ENCODE data around the gene PARN. TPM values are rescaled to one million over a fixed set of nuclear protein-coding genes. Genes with fewer than 3 reads are reported as not detected.
"Not testable (repeated sequence)": the region's sequence is repeated elsewhere in the genome, so short reads cannot be mapped to it uniquely, and the experiment has no call there.

Gene PARN
- total RNA-seq, 1 experiment from 2014 or later: 30.7 TPM

DNA sequence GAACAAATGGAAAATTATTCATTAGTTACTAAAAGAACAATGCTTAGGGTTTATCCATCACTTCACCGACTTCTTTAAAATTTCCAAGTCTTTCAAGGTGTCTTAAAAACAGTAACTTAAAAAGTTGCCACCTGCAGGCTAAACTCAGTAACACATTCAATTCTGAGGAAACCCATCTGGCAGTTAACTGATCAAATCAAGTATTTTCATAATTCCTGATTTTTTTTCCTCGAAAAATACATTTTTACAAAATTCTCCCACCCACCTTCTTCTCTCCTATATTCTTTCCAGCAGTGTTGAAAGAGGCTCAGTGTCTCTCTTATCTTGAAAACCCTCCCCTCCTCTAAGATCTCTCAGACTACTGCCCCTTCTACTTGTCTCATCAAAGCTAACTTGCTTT lies 29.9 kb downstream of the PARN start:
- no peaks in the 10 kb centered on the region for H3K36me3 ChIP-seq (ENCODE audit: control insufficient read depth, insufficient read depth, low read length)

GRCh38 chr16:14586637-14587305 lies 43.3 kb downstream of the PARN start:
- ChIA-PET CTCF (interaction anchor here (1.4 kb wide), 1 partner anchor 667 kb away, joined by 3 read pairs; the partner anchor contains the start of gene ERCC4), POLR2A (no interaction called here)
- no TSS peak for BruUV-seq (replicated peaks)
- no peaks in the 10 kb centered on the region for H3K4me1 ChIP-seq
- intact Hi-C loops (cut with micrococcal nuclease; ENCODE audit: unreplicated experiment): no loop called here
- Mint-ChIP-seq H3K9me3 (ENCODE audit: unreplicated experiment) (no peaks in the 10 kb centered on the region), H3K4me1 (ENCODE audit: low read depth, unreplicated experiment) (no peaks in the 10 kb centered on the region), H3K36me3 (ENCODE audit: insufficient read depth, unreplicated experiment) (peaks cover 36% of the 10 kb centered on the region), H3K4me3 (ENCODE audit: unreplicated experiment) (no peak overlapping the region), H3K27ac (ENCODE audit: unreplicated experiment) (no peak overlapping the region), H3K27me3 (ENCODE audit: insufficient read depth, unreplicated experiment) (no peaks in the 10 kb centered on the region)
- TF ChIP-seq, protein P1, sequence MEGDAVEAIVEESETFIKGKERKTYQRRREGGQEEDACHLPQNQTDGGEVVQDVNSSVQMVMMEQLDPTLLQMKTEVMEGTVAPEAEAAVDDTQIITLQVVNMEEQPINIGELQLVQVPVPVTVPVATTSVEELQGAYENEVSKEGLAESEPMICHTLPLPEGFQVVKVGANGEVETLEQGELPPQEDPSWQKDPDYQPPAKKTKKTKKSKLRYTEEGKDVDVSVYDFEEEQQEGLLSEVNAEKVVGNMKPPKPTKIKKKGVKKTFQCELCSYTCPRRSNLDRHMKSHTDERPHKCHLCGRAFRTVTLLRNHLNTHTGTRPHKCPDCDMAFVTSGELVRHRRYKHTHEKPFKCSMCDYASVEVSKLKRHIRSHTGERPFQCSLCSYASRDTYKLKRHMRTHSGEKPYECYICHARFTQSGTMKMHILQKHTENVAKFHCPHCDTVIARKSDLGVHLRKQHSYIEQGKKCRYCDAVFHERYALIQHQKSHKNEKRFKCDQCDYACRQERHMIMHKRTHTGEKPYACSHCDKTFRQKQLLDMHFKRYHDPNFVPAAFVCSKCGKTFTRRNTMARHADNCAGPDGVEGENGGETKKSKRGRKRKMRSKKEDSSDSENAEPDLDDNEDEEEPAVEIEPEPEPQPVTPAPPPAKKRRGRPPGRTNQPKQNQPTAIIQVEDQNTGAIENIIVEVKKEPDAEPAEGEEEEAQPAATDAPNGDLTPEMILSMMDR (IDR thresholded peaks at IDR 0.05; ENCODE audit: insufficient read depth in 1 of 2, low read depth in 1 of 2, low read length in 1 of 2, severe bottlenecking in 1 of 2, unreplicated experiment in 1 of 2): no peak
- no peaks in the 10 kb centered on the region for H3K9me3 ChIP-seq
- no peaks in the 10 kb centered on the region for H3K36me3 ChIP-seq (ENCODE audit: control insufficient read depth, insufficient read depth, low read length)
- DNase-seq: no peak
- H3K4me3 ChIP-seq (ENCODE audit: low read depth, low read length): no peak overlapping the region
- no peaks in the 10 kb centered on the region for H3K27me3 ChIP-seq (replicated peaks; ENCODE audit: control insufficient read depth, insufficient read depth, low read length)

More for the DNA sequence above, 29.9 kb downstream of the PARN start:
- CTCF ChIA-PET: no interaction called here
- BruUV-seq (replicated peaks): no TSS peak
- Mint-ChIP-seq H3K9me3 (ENCODE audit: unreplicated experiment) (no peaks in the 10 kb centered on the region), H3K27ac (ENCODE audit: unreplicated experiment) (no peak overlapping the region), H3K36me3 (ENCODE audit: insufficient read depth, unreplicated experiment) (peaks cover 51% of the 10 kb centered on the region), H3K4me3 (ENCODE audit: unreplicated experiment) (no peak overlapping the region), H3K27me3 (ENCODE audit: insufficient read depth, unreplicated experiment) (no peaks in the 10 kb centered on the region), H3K4me1 (ENCODE audit: low read depth, unreplicated experiment) (no peaks in the 10 kb centered on the region)
- H3K27me3 ChIP-seq (replicated peaks; ENCODE audit: control insufficient read depth, insufficient read depth, low read length): no peaks in the 10 kb centered on the region
- H3K9me3 ChIP-seq: no peaks in the 10 kb centered on the region
- DNase-seq: peak in 1 of 2 experiments; percentile 13
- H3K4me3 ChIP-seq (ENCODE audit: low read depth, low read length): no peak overlapping the region
- TF ChIP-seq, protein P1 (IDR thresholded peaks at IDR 0.05; ENCODE audit: insufficient read depth in 1 of 2, low read depth in 1 of 2, low read length in 1 of 2, severe bottlenecking in 1 of 2, unreplicated experiment in 1 of 2): peak; percentile 36 to 39
- POLR2A ChIA-PET: no interaction called here
- intact Hi-C loops (cut with micrococcal nuclease; ENCODE audit: unreplicated experiment): no loop called here
- no peaks in the 10 kb centered on the region for H3K4me1 ChIP-seq

DNA sequence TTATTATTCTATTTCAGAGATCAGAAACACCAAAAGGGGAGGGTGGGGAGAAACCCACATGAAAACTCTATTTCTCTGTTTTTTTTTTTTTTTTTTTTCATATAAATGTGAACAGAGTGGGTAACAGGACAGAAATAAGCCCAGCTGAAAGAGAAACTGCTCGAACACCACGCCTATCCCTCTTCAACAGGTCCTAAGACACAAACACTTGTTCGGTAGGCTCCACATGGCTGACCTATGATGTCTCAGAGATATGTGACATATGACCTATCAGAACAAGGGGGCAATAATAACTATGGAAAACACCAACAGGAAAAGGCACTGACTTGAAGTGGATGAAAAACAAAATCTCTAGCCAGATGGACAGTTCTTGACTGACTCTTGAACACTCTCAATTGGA lies 44.8 kb downstream of the PARN start:
- H3K36me3 ChIP-seq (ENCODE audit: control insufficient read depth, insufficient read depth, low read length): no peaks in the 10 kb centered on the region
- H3K9me3 ChIP-seq: no peaks in the 10 kb centered on the region
- no peaks in the 10 kb centered on the region for H3K4me1 ChIP-seq
- Mint-ChIP-seq H3K27me3 (ENCODE audit: insufficient read depth, unreplicated experiment) (no peaks in the 10 kb centered on the region), H3K9me3 (ENCODE audit: unreplicated experiment) (no peaks in the 10 kb centered on the region), H3K27ac (ENCODE audit: unreplicated experiment) (no peak overlapping the region), H3K4me3 (ENCODE audit: unreplicated experiment) (no peak overlapping the region), H3K4me1 (ENCODE audit: low read depth, unreplicated experiment) (no peaks in the 10 kb centered on the region), H3K36me3 (ENCODE audit: insufficient read depth, unreplicated experiment) (peaks cover 37% of the 10 kb centered on the region)
- POLR2A ChIA-PET: no interaction called here
- TF ChIP-seq, protein P1 (IDR thresholded peaks at IDR 0.05; ENCODE audit: insufficient read depth in 1 of 2, low read depth in 1 of 2, low read length in 1 of 2, severe bottlenecking in 1 of 2, unreplicated experiment in 1 of 2): no peak
- DNase-seq: no peak
- CTCF ChIA-PET: no interaction called here
- no peak overlapping the region for H3K4me3 ChIP-seq (ENCODE audit: low read depth, low read length)
- intact Hi-C loops (cut with micrococcal nuclease; ENCODE audit: unreplicated experiment): no loop called here
- no peaks in the 10 kb centered on the region for H3K27me3 ChIP-seq (replicated peaks; ENCODE audit: control insufficient read depth, insufficient read depth, low read length)
- no TSS peak for BruUV-seq (replicated peaks)

DNA sequence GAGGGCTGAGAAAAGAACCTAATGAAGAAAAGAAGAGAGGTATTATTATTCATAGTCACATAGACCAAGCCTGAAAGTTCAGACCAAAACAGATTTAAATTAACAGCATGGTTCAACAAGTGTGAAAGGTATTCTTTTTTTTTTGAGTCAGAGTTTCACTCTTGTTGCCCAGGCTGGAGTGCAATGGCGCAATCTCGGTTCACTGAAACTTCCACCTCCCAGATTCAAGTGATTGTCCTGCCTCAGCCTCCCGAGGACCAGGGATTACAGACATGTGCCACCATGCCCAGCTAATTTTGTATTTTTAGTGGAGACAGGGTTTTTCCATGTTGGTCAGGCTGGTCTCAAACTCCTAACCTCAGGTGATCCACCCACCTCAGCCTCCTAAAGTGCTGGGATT lies 49.1 kb downstream of the PARN start:
- H3K4me3 Mint-ChIP-seq (ENCODE audit: unreplicated experiment); H3K4me1 ChIP-seq; DNase-seq; H3K9me3 Mint-ChIP-seq (ENCODE audit: unreplicated experiment); H3K27me3 Mint-ChIP-seq (ENCODE audit: insufficient read depth, unreplicated experiment); BruUV-seq (replicated peaks); H3K4me1 Mint-ChIP-seq (ENCODE audit: low read depth, unreplicated experiment); POLR2A ChIA-PET; intact Hi-C loops (cut with micrococcal nuclease; ENCODE audit: unreplicated experiment); H3K4me3 ChIP-seq (ENCODE audit: low read depth, low read length); H3K36me3 ChIP-seq (ENCODE audit: control insufficient read depth, insufficient read depth, low read length); H3K27ac Mint-ChIP-seq (ENCODE audit: unreplicated experiment); H3K27me3 ChIP-seq (replicated peaks; ENCODE audit: control insufficient read depth, insufficient read depth, low read length); CTCF ChIA-PET; H3K9me3 ChIP-seq: not testable (repeated sequence)
- H3K36me3 Mint-ChIP-seq (ENCODE audit: insufficient read depth, unreplicated experiment): peaks cover 36% of the 10 kb centered on the region

All from Caco-2 (cell line).